Progenitor cell of endocrine pancreas (in vitro differentiated cells): Measurements from ENCODE around the gene NFIC. TPM values are rescaled to one million over a fixed set of nuclear protein-coding genes. Genes with fewer than 3 reads are reported as not detected.
A peak's percentile ranks its signal among the peaks of the same experiment; 100 is the strongest.

Experiments used
- DNase-seq: peaks from one replicate; pipeline ENCODE4 v3.0.0; 2021; ENCODE audit warnings: low spot score; ENCODE audit not compliant: unreplicated experiment
- H3K27ac Mint-ChIP-seq: 2 replicates; pipeline ENCODE4 v1.8.0; 2021; ENCODE audit warnings: mild to moderate bottlenecking, moderate library complexity, mixed read lengths
- H3K27me3 Mint-ChIP-seq: 2 replicates; pipeline ENCODE4 v1.8.0; 2021; ENCODE audit warnings: mixed read lengths
- H3K36me3 Mint-ChIP-seq: 2 replicates; pipeline ENCODE4 v1.8.0; 2022; ENCODE audit warnings: mixed read lengths; ENCODE audit not compliant: insufficient read depth
- H3K4me1 Mint-ChIP-seq: 2 replicates; pipeline ENCODE4 v1.8.0; 2021; ENCODE audit warnings: low read depth, mixed read lengths
- H3K4me3 Mint-ChIP-seq: 2 replicates; pipeline ENCODE4 v1.8.0; 2021; ENCODE audit warnings: low read depth, mild to moderate bottlenecking, moderate library complexity, mixed read lengths
- H3K9me3 Mint-ChIP-seq: 2 replicates; pipeline ENCODE4 v1.8.0; 2021; ENCODE audit warnings: low read depth, mixed read lengths
- CTCF ChIP-seq: fragments of 200-600 bp; sonication (generic); IDR thresholded peaks from one replicate; pipeline ENCODE4 v1.5.0; 2021; ENCODE audit warnings: antibody characterized with exemption, mild to moderate bottlenecking; ENCODE audit not compliant: unreplicated experiment
- total RNA-seq: library from RNA; stranded (reverse); gene quantifications from 2 replicates; pipeline ENCODE4 v1.2.1, GENCODE V29; 2021

The NFIC gene
- total RNA-seq, 1 donor from 2014 or later = 6.8 TPM

- Mint-ChIP-seq H3K36me3 (no peaks in the 10 kb centered on the region), H3K27me3 (peaks cover 48% of the 10 kb centered on the region), H3K4me1 (peaks cover 2% of the 10 kb centered on the region), H3K4me3 (no peak overlapping the region), H3K27ac (no peak overlapping the region), H3K9me3 (peaks cover 3% of the 10 kb centered on the region)
- DNase-seq = no peak
- TF ChIP-seq CTCF = no peak
Observed at GRCh38 chr19:3468211-3468610, 101.8 kb downstream of the NFIC start.

GRCh38 chr19:3469638-3470499 is 103.5 kb downstream of the NFIC start:
- Mint-ChIP-seq H3K27me3 (peaks cover 47% of the 10 kb centered on the region), H3K9me3 (peaks cover 3% of the 10 kb centered on the region), H3K36me3 (no peaks in the 10 kb centered on the region), H3K4me1 (peaks cover 3% of the 10 kb centered on the region), H3K4me3 (no peak overlapping the region), H3K27ac (no peak overlapping the region)
- TF ChIP-seq CTCF = no peak
- no peak for DNase-seq

- peaks cover 3% of the 10 kb centered on the region for H3K4me1 Mint-ChIP-seq
- no peak overlapping the region for H3K27ac Mint-ChIP-seq
- TF ChIP-seq CTCF = no peak
- H3K9me3 Mint-ChIP-seq = peaks cover 3% of the 10 kb centered on the region
- no peak for DNase-seq
- H3K27me3 Mint-ChIP-seq = peaks cover 39% of the 10 kb centered on the region
- H3K4me3 Mint-ChIP-seq = no peak overlapping the region
- no peaks in the 10 kb centered on the region for H3K36me3 Mint-ChIP-seq
Observed at GRCh38 chr19:3470500-3471128, 104.2 kb downstream of the NFIC start.

GRCh38 chr19:3471954-3472655 is 105.7 kb downstream of the NFIC start:
- peak; percentile 61 for TF ChIP-seq CTCF
- Mint-ChIP-seq H3K9me3 (peaks cover 3% of the 10 kb centered on the region), H3K27me3 (peaks cover 27% of the 10 kb centered on the region), H3K4me1 (peaks cover 3% of the 10 kb centered on the region), H3K36me3 (no peaks in the 10 kb centered on the region), H3K4me3 (no peak overlapping the region), H3K27ac (no peak overlapping the region)
- DNase-seq = no peak

- no peaks in the 10 kb centered on the region for H3K9me3 Mint-ChIP-seq
- H3K27me3 Mint-ChIP-seq = peaks cover 17% of the 10 kb centered on the region
- H3K27ac Mint-ChIP-seq = no peak overlapping the region
- DNase-seq = no peak
- H3K36me3 Mint-ChIP-seq = no peaks in the 10 kb centered on the region
- H3K4me1 Mint-ChIP-seq = peaks cover 3% of the 10 kb centered on the region
- no peak overlapping the region for H3K4me3 Mint-ChIP-seq
- no peak for TF ChIP-seq CTCF
Observed at GRCh38 chr19:3474010-3474409, 107.6 kb downstream of the NFIC start.
